Vagina (tissue), 2 donors: Measurements from ENCODE around the gene GRM4. TPM values are rescaled to one million over a fixed set of nuclear protein-coding genes. Genes with fewer than 3 reads are reported as not detected.

Experiments used
- DNase-seq, 2 donors: peaks; one replicate each; pipeline ENCODE4 v3.0.0-alpha.2; 2017; ENCODE audit errors: extremely low spot score in 2 of 2
- H3K27ac ChIP-seq: fragments of 200-600 bp; sonication (generic); one replicate; pipeline ENCODE4 v1.5.1; 2019
- H3K27me3 ChIP-seq: fragments of 200-600 bp; sonication (generic); one replicate; pipeline ENCODE4 v1.5.1; 2019
- H3K36me3 ChIP-seq, 2 donors: fragments of 200-600 bp; sonication (generic); one replicate each; pipeline ENCODE4 v1.5.1; 2017 to 2019
- H3K4me1 ChIP-seq: fragments of 200-600 bp; sonication (generic); one replicate; pipeline ENCODE4 v1.5.1; 2019
- H3K4me3 ChIP-seq, 2 donors: fragments of 200-600 bp; sonication (generic); 1 replicate in 1 of 2; 2 replicates in 1 of 2; pipeline ENCODE4 v1.5.1; 2016 to 2019
- H3K9me3 ChIP-seq: fragments of 200-600 bp; sonication (generic); one replicate; pipeline ENCODE4 v1.5.1; 2019
- POLR2A ChIP-seq, 2 donors: fragments of 450-650 bp; IDR thresholded peaks; one replicate each; pipeline ENCODE4 v1.6.1; 2017; ENCODE audit warnings: antibody characterized with exemption in 2 of 2, mild to moderate bottlenecking in 2 of 2, moderate library complexity in 2 of 2
- POLR2AphosphoS5 ChIP-seq, 2 donors: sonication (generic); formaldehyde crosslinking; IDR thresholded peaks; one replicate each; pipeline ENCODE4 v1.9.0; 2017; ENCODE audit warnings: antibody characterized with exemption in 2 of 2, mild to moderate bottlenecking in 2 of 2, low read depth in 1 of 2; ENCODE audit not compliant: insufficient read depth in 1 of 2
- intact Hi-C: fragments of 100-400 bp; cut with DNase I; formaldehyde crosslinking; loops from one replicate; pipeline ENCODE4 v1.15.1; 2023
- total RNA-seq: library from RNA; depleted of rRNA; stranded (reverse); fragments of >200 nt; gene quantifications from one replicate; pipeline ENCODE4 v1.2.3, GENCODE V29; 2016
- TF ChIP-seq, protein P1 (sequence below), 3 experiments: fragments of 450-650 bp in 2 of 3; fragments of 200-600 bp in 1 of 3; sonication (generic) in 1 of 3; IDR thresholded peaks; one replicate each; pipeline ENCODE4 v1.5.1; 2017 to 2019; ENCODE audit warnings: antibody characterized with exemption in 3 of 3, mild to moderate bottlenecking in 2 of 3, moderate library complexity in 2 of 3

Gene GRM4
- total RNA-seq, 1 donor from 2014 or later, result not detected

DNA sequence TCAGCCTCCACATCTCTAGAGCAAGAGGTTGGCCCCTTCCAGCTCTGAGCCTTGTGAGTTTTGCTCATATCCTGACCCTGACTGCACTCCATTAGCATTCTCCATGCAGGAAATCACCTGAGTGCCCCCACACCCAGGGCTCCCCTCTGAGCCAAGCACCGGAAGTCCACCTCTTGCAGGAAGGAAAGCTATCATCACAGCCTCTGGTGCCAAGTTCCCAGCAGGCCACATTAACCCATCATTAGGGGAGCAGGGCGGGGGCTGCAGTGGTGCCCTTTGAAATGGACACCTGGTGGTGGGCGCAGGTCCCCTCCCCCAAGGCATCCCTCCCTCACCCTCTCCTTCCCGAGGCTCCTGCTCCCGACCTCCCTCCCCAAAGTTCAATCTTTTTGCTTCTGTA lies 16.1 kb downstream of the GRM4 start:
- Histone ChIP-seq H3K27ac (no peak overlapping the region), H3K4me3 (no peak overlapping the region), H3K4me1 (no peaks in the 10 kb centered on the region), H3K9me3 (no peaks in the 10 kb centered on the region), H3K36me3 (no peaks in the 10 kb centered on the region), H3K27me3 (no peaks in the 10 kb centered on the region)
- TF ChIP-seq, protein P1, sequence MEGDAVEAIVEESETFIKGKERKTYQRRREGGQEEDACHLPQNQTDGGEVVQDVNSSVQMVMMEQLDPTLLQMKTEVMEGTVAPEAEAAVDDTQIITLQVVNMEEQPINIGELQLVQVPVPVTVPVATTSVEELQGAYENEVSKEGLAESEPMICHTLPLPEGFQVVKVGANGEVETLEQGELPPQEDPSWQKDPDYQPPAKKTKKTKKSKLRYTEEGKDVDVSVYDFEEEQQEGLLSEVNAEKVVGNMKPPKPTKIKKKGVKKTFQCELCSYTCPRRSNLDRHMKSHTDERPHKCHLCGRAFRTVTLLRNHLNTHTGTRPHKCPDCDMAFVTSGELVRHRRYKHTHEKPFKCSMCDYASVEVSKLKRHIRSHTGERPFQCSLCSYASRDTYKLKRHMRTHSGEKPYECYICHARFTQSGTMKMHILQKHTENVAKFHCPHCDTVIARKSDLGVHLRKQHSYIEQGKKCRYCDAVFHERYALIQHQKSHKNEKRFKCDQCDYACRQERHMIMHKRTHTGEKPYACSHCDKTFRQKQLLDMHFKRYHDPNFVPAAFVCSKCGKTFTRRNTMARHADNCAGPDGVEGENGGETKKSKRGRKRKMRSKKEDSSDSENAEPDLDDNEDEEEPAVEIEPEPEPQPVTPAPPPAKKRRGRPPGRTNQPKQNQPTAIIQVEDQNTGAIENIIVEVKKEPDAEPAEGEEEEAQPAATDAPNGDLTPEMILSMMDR (IDR thresholded peaks at IDR 0.05), result no peak
- no peak for TF ChIP-seq POLR2A (IDR thresholded peaks at IDR 0.05)
- no peak for TF ChIP-seq POLR2AphosphoS5 (IDR thresholded peaks at IDR 0.05; ENCODE audit: insufficient read depth in 1 of 2, low read depth in 1 of 2)
- intact Hi-C loops, result no loop called here
- DNase-seq, result no peak

DNA sequence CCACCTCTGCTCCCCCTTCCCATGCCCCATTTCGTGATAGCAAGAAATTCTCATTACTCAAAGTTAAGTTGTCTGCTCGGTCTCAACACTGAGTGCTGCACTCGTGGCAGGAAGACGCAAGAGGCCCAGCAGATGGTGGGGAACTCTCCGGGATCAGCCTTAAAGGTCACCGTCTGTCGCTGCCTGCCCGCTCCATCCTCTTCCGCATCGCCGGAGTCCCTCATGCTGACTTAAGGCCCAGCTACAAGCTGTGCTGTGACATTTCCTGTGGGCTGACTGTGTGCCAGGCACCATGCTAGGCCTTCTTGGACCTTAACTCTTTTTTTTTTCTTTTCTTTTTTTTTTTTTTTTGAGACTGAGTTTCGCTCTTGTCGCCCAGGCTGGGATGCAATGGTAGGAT lies 17.8 kb downstream of the GRM4 start:
- Histone ChIP-seq H3K27me3 (no peaks in the 10 kb centered on the region), H3K4me1 (no peaks in the 10 kb centered on the region), H3K9me3 (no peaks in the 10 kb centered on the region), H3K4me3 (no peak overlapping the region), H3K36me3 (no peaks in the 10 kb centered on the region), H3K27ac (no peak overlapping the region)
- intact Hi-C loops, result no loop called here
- TF ChIP-seq POLR2AphosphoS5 (IDR thresholded peaks at IDR 0.05; ENCODE audit: insufficient read depth in 1 of 2, low read depth in 1 of 2) (no peak), POLR2A (IDR thresholded peaks at IDR 0.05) (no peak)
- TF ChIP-seq, protein P1 (IDR thresholded peaks at IDR 0.05), result no peak
- DNase-seq, result no peak

DNA sequence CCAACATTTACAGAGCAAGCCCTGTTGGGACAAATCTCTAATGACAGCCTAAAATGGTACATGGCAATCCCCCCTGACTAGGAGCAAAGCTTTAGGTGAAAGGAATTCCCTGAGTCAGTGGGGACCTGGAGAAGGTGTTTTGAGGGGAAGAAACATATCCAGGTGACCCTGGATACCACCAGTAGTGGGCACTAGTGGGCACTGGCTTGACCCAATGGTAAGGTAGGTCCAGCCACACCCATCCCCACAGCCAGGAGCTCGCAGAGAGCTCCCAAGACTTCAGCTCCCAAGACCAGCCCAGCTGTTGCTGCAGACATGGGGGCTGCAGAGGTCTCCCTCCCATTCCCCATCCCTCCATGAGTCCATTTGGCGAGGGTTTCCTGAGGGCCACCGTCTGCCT lies 19.5 kb downstream of the GRM4 start:
- H3K4me1 ChIP-seq, result no peaks in the 10 kb centered on the region
- no peak for DNase-seq
- H3K4me3 ChIP-seq, result no peak overlapping the region
- intact Hi-C loops, result no loop called here
- H3K36me3 ChIP-seq, result no peaks in the 10 kb centered on the region
- H3K27me3 ChIP-seq, result no peaks in the 10 kb centered on the region
- H3K27ac ChIP-seq, result no peak overlapping the region
- TF ChIP-seq POLR2AphosphoS5 (IDR thresholded peaks at IDR 0.05; ENCODE audit: insufficient read depth in 1 of 2, low read depth in 1 of 2) (no peak), POLR2A (IDR thresholded peaks at IDR 0.05) (no peak)
- TF ChIP-seq, protein P1 (IDR thresholded peaks at IDR 0.05), result no peak
- H3K9me3 ChIP-seq, result no peaks in the 10 kb centered on the region

DNA sequence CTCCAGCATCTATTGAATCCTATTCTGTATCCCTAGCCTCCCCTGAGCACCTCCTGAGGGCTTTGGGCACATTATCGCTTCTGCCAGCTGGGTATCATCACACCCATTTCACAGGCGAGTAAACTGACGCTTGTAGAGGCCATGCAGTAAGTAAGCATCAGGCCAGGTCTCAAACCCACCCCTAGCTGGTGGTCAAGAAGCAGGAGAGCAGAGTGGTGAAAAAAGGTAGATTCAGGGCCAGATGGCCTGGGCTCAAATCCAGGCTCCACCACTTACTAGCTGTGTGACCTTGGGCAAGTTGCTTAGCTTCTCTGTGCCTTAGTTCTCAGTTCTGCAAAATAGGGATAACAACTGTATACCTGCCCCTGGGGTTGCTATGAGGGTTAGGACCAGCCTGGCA lies 19.9 kb downstream of the GRM4 start:
- intact Hi-C loops, result no loop called here

DNA sequence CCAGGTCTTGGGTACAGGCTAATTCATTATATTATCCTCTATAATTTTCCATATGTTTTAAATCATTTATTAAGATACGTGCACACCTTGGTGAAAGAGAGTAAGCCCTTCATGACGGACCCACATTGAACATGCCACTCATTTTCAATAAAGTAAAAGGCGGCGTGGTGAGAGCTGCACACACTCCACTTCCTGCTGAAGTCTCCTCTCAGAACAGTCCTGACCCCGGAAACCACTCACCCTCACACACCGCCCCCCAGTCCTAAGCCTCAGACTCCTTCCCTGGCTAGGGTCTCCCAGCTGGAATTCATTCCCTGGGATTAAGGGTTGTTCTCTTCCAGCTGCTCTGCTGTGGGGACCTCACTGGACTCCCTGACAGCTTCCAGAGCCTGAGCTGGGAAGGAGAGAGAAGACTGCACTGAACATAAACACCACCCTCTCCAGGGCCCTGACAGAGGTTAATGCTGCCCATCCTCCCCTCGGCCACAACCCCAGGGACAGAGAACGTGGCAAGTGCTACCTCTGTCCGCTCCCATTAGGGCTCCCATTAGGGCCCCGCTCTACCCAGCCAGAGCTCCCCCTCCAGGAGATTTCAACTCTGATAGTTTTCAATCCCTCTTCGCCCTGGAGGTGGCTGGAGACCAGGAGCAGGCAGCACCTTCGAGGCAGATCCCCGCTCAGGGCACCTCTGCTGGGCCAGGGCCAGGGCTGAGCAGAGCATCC lies 24.8 kb downstream of the GRM4 start:
- DNase-seq, result no peak
- Histone ChIP-seq H3K27ac (no peak overlapping the region), H3K4me1 (no peaks in the 10 kb centered on the region), H3K9me3 (no peaks in the 10 kb centered on the region), H3K27me3 (no peaks in the 10 kb centered on the region), H3K4me3 (no peak overlapping the region), H3K36me3 (no peaks in the 10 kb centered on the region)
- TF ChIP-seq POLR2A (IDR thresholded peaks at IDR 0.05) (no peak), POLR2AphosphoS5 (IDR thresholded peaks at IDR 0.05; ENCODE audit: insufficient read depth in 1 of 2, low read depth in 1 of 2) (no peak)
- TF ChIP-seq, protein P1 (IDR thresholded peaks at IDR 0.05), result no peak
- intact Hi-C loops, result no loop called here

More for the DNA sequence above, 19.9 kb downstream of the GRM4 start:
- Histone ChIP-seq H3K9me3 (no peaks in the 10 kb centered on the region), H3K4me1 (no peaks in the 10 kb centered on the region), H3K27me3 (no peaks in the 10 kb centered on the region), H3K36me3 (no peaks in the 10 kb centered on the region), H3K4me3 (no peak overlapping the region), H3K27ac (no peak overlapping the region)
- no peak for DNase-seq
- no peak for TF ChIP-seq POLR2AphosphoS5 (IDR thresholded peaks at IDR 0.05; ENCODE audit: insufficient read depth in 1 of 2, low read depth in 1 of 2)
- TF ChIP-seq, protein P1 (IDR thresholded peaks at IDR 0.05), result no peak
- no peak for TF ChIP-seq POLR2A (IDR thresholded peaks at IDR 0.05)
